Effector CD4-positive, alpha-beta T cell (primary cell): ENCODE data around the gene BMS1.
"Not testable (repeated sequence)": the region's sequence is repeated elsewhere in the genome, so short reads cannot be mapped to it uniquely, and the experiment has no call there.

ENCODE experiments used
- DNase-seq: peaks from one replicate; pipeline ENCODE4 v3.0.0-alpha.2; 2020
- total RNA-seq: gene quantifications from one replicate; lab custom pipeline; 2026; lab: John Stamatoyannopoulos, UW

Gene BMS1, protein sequence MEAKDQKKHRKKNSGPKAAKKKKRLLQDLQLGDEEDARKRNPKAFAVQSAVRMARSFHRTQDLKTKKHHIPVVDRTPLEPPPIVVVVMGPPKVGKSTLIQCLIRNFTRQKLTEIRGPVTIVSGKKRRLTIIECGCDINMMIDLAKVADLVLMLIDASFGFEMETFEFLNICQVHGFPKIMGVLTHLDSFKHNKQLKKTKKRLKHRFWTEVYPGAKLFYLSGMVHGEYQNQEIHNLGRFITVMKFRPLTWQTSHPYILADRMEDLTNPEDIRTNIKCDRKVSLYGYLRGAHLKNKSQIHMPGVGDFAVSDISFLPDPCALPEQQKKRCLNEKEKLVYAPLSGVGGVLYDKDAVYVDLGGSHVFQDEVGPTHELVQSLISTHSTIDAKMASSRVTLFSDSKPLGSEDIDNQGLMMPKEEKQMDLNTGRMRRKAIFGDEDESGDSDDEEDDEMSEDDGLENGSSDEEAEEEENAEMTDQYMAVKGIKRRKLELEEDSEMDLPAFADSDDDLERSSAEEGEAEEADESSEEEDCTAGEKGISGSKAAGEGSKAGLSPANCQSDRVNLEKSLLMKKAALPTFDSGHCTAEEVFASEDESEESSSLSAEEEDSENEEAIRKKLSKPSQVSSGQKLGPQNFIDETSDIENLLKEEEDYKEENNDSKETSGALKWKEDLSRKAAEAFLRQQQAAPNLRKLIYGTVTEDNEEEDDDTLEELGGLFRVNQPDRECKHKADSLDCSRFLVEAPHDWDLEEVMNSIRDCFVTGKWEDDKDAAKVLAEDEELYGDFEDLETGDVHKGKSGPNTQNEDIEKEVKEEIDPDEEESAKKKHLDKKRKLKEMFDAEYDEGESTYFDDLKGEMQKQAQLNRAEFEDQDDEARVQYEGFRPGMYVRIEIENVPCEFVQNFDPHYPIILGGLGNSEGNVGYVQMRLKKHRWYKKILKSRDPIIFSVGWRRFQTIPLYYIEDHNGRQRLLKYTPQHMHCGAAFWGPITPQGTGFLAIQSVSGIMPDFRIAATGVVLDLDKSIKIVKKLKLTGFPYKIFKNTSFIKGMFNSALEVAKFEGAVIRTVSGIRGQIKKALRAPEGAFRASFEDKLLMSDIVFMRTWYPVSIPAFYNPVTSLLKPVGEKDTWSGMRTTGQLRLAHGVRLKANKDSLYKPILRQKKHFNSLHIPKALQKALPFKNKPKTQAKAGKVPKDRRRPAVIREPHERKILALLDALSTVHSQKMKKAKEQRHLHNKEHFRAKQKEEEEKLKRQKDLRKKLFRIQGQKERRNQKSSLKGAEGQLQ
- 82.7 reads per million, percentile 79 among the genes with 10 or more reads in this experiment for total RNA-seq

DNA sequence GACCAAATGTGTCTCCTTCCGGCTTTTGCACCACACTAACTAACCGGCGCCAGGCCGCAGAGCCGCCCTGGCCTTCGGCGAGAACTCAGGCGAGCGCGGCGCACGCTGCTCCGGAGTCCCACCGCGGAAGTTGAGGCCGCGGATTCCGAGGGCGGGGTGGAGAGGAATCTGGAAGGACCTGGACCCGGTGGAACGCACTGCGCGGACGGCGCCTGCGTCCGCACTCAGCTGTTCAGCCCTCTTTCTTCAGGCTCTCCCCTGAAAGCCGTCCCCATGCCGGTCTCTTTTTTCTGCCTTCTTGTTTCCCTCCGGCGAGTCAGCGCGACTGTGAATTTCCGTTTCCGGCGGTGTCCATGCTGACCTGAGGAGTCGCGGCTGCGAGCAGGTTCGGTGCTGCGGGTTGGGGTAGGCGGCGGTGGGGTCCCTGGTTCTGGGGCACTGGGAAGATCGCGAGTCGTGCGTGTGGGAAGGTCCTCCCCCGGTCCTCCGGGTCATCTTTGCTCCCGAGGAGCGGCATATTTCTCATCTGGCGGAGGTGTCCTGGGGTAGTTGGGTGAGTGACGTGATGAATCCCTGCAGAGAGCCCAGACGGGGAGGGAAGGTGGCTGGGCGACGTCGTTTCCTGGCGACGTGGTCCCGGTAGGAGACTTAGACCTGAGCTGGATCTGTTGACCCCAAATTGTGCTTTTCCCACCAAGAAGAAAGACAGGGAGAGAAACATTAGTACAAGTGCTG lies at the start of gene BMS1:
Gene BMS1 (plus strand): TSS at position 350 of the 735 bp plus-strand sequence. CDS start 1,600 bp downstream, outside the sequence.
- DNase-seq = peak; percentile 75

DNA sequence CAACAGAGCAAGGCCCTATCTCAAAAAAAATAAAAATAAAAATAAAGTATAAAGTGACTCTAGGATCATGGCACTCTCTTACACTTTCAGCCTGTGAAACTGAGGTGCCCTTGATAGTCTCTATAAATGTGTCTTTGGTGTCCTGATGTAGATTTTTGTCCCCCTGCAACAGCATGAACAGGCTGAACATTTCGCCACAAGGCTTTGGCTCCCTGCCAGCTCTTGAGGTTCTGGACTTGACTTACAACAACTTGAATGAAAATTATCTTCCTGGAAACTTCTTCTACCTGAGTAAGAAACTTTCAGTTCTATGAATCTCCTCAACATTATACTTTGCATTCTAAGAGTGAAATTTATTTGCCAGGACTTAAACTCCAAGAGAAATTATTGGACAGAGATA lies 48.1 kb upstream of the BMS1 start:
- no peak for DNase-seq

DNA sequence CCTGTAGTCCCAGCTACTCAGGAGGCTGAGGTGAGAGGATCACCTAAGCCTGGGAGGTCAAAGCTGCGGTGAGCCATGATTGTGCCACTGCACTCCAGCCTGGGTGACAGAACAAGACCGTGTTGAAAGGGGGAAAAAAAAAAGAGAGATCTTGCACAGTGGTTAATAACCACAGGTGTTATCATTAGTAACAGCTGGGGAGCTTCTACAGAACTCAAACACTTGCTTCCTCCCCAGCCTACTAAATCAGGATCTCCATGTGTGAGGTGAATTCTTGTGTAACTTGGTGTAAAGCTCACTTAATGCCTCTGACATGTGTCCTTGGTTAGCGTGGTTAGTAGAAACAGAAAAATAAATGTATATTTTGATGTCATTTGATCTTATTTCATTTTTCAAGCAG lies 43.9 kb upstream of the BMS1 start:
- DNase-seq = no peak

DNA sequence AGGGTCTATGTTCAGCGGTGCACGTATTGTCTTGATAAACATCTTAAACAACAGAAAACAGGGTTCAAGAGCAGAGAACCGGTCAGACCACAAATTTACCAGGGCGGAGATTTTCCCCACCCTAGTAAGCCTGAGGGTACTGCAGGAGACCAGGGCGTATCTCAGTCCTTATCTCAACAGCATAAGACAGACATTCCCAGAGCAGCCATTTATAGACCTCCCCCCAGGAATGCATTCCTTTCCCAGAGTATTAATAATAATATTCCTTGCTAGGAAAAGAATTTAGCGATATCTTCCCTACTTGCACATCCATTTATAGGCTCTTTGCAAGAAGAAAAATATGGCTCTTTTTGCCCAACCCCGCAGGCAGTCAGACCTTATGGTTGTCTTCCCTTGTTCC lies 41.1 kb upstream of the BMS1 start:
- not testable (repeated sequence) for DNase-seq

DNA sequence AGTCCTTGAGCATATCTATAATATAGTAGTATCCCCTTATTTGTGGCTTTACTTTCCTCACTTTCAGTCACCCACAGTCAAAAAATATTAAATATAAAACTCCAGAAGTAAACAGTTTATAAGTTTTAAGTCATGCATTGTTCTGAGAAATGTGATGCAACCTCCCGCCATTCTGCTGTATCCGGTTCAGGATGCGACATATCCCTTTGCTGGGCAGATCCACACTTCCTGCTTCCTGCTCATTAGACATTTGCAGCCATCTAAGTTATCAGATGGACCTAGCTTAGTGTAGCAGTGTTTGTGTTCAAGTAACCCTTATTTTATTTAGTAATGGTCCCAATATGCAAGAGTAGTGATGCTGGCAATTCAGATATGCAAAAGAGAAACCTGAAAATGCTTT lies 38.9 kb upstream of the BMS1 start:
- DNase-seq = no peak

DNA sequence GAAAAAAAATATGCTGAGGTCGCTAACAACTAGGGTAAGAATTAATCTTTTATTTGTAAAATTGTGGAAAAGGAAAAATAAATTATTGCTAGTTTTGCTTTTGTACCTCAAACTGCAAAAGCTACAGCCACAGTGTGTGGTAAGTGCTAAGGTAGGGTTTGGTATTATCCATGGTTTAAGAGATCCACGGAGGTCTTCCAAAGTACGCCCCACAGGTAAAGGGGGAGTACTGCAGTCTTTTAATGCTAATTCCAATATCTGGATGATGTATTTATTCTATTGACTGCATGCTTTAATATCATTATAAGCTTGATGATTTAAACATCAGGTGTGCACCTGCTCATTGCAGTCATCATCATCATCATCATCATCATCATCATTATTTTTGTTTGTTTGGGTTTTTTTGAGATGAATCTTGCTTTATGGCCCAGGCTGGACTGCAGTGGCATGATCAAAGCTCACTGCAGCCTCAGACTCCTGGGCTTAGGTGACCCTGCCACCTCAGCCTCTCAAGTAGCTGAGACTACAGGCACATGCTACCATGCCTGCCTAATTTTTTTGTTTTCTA lies 38.4 kb upstream of the BMS1 start:
- no peak for DNase-seq

DNA sequence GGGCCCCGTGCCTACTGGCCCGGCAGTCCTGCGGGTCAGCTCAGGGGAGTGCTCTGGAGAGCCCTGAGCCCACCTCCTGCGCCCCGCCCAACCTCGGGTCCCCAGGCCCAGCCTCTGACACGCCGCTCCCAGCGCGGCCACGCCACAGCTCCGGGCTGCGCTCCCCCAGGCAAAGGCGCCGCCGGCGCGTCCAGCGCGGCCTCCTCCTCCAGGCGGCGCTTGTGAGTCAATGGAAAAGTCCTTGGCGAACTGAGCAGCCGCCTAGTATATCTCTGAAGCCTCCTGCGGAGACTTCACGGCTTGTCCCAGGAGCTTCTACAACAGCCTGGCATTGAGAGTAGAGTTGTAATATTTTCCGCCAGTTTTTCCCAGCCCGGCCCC lies 29.5 kb upstream of the BMS1 start:
- DNase-seq = peak; percentile 47

DNA sequence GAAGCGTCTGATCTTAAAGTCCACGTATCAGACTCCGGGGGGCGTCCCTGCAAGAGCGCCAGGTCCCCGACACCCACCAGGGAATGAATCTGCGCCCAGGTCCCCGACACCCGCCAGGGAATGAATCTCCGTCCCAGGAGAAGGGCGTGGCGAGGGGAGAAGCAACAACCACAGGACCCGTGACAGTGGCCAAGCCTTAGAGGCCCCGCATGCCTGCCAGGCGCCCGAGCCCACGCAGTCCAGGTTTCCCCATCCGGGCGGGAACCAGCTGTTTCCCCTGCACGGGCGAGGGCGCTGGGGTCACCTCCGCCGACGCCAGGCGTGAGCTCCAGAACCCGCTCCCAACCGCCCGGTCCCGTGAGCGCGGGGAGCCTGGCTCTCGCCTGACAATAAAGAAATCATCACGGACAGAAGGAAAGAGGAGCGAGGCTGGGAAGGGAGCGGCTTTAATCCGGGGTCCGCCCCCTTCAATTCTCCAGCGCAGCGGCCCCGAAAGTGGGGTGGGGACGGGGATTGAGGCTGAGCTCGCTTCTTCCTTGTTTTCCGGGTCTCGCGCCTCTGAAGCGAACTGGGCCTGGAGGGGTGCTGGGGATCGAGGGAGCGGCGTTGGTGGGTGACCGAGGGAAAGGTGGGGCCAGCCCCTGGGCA lies 29.0 kb upstream of the BMS1 start:
- DNase-seq = no peak

DNA sequence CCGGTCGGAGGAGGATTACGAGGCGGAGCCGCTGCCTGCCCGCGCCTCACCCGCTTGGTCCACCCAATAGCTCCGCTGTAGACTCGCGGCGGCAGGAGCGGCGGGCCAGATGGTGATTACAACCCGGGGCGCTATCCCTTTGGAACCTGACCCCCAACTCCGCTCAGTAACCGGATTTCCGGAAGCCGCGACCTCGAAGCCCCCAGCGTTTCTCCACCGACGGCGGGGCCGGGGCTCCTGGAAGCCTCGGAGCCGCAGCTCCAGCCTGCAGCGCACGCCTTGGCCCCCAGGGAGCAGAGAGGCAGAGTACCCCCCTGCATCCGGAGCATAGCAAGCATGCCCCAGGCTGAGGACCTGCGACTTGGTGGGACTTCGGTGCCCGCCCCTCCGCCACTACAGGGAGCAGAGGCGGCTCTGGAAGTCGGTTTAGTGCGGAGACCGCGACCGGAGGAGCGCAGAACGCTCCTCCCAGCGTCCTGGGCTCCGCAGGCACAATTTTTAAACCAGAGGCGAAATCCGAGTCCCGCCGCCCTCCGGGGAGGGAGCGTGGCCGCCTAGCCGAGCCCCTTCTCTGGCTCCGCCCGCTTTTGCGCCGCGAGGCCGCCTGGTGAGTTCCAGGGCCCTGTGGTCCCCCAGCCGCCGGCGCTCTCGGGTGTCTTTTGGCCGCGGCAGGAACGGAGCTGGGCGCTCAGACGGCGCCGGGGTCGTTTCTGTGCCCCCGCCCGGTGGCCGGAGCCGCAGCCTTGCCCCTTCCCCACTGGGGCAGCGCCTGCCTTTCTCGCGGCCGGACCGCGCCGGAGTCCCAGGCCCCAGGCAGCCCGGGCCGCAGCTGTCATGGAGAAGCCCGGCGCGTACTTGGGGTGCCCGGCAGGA lies 28.2 kb upstream of the BMS1 start:
- no peak for DNase-seq

DNA sequence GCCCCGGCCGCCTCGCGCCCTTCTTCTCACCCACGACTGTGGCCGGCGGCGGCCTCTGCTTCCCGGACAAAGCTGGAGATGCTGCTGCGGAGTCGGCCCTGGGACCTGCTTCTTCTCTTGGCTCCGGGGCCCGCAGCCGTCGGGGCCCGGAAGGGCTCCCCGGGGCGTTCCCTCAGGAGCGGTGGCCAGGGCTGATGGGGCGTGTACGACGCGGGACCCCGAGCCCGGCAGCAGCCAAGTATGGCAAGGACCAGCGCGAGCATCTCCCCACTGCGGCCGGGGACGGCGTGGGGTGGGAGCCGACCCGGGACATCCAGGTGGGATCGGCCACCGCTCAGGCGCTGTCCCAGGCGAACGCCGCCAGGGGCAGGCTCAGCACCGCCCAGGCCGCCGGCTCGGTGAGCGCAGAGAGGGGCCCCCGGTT lies 27.6 kb upstream of the BMS1 start:
- DNase-seq = no peak

DNA sequence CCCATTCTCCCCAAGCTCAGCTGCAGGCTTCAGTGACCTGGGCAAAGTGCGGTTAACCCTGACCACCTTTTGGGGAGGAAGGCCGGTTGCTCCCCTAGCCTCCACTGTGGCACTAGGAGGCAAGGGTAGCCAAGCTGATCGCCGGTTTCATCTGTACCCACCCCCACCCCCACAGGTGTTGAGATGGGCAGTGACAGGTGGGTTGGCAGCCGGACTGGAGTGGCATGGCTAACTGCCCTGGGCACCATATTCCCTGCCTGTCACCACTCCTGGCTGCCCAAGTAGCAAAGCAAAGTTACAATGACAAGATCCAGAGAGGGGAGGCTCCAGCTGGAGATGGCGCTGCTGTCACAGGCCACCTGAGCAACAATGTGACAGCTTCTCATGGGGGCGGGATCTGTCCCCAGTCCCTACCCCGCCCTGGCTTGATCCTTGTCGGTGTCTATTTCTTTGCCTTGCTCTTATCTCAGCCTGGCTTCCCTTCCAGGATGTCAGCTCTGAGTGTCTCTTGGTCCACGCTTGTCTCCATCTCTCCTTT lies 27.0 kb upstream of the BMS1 start:
- no peak for DNase-seq

DNA sequence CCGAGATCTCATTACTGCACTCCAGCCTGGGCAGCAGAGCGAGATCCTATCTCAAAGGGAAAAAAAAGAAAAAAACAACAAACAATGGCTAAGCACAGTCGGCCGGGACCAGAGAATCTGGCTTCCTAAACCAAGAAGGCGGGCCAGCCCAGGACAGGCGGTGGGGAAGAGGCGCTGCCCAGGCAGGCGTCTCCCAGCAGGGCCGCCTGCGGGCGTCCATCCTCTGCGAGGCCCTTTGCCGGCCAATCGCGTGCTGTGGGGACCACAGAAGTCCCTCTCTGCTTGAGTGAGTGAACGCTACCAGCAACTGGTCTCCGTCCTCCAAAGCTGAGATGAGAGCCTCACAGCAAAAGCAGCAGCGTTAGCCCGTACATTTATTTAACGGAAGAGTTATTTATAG lies 14.7 kb upstream of the BMS1 start:
- DNase-seq = no peak

DNA sequence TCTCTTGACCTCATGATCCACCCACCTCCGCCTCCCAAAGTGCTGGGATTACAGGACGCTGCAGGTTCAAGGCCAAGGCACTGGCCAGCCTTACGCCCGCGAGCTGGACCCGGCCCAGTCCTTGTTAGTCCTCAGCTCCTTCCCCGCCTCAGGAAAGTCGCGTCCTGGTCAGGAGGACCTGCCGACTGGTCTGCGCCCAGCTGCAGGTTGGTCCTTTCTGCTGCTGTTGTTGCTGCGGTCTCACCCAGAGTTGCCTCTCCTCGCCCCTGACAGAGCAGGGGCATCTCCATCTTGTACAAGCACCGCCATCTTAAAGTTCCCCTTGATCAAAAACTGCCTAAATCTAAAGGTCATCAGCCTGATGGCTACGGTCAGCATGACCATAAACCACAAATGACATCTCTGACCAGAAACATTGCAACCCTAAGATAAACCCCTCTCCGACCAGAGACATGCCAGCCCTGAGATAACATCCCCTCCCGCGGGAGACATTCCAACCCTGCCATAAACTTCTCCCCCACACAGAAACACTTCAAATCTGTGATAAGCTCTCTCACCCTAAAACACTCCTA lies 13.9 kb upstream of the BMS1 start:
- DNase-seq = no peak

DNA sequence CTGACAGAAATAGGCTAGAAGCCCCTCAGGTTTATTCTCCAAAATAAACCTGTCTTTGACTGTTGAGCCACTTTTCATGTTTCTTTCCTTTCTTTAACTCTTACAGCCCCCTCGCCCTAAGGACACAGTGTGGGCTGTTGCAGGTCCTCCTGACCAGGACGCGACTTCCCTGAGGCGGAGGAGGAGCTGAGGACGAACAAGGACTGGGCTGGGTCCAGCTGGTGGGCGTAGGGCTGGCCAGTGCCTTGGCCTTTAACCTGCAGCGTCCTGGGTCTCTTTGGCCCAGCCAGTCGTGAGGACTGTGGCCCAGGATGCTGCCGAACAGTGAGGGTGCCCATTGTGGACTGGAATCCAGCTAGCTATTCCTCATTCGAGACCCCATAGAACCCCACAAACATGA lies 13.4 kb upstream of the BMS1 start:
- DNase-seq = no peak

DNA sequence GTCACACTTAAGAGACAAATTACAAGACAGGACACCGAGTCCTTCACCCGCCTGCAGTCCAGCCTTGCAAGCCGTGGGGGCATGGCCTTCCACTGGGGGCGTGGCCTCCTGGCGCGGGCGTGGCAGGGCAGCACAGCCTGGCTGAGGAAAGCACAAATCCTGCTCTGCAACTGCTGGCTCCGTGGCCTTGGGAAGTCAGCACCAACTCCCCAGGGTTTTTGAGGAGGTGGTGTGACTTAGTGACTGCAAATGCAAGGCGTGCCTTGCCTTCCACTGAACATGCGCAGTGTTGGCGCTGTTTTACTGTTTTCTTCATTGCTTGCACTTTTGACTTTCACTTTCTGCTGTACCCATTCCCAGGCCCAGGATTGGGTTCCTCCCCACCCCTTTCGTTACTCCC lies 12.9 kb upstream of the BMS1 start:
- DNase-seq = no peak

DNA sequence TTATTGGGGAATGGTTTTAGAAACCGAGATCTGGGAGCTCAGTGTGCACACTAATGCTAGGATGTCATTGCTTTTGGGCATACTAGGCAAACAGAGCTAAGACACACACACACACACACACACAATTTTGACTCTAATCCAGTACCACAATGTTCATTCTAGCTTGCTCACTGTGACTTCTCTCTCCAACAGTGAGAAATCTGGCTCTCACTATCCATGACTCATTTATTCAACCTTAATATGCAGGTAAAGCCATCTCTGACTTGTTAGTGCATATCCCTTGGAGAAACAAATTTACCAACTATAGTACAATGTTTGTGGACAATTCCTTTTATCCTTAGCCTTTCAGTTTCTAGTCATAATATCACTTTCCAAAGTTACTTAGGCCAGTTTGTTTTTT lies 5.9 kb upstream of the BMS1 start:
- DNase-seq = no peak

DNA sequence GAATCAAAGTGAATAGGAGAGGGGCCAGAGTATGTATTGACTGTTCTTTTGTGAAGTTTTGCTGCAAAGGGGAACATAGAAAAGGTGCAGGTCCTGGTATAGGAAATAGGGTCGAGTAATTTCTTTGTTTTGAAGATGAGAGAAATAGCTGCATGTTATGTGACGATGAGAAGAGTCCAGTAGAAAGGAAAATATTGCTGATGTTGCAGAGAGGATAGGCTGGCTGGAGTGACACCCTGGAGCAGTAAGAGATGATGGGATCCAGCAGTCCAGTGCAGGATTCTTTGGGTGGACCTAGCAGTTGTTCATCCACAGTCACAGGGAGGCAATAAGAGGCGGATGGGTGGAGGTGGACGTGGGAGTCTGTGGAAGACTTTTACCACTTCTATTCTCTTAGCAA lies 2.1 kb upstream of the BMS1 start:
- no peak for DNase-seq

DNA sequence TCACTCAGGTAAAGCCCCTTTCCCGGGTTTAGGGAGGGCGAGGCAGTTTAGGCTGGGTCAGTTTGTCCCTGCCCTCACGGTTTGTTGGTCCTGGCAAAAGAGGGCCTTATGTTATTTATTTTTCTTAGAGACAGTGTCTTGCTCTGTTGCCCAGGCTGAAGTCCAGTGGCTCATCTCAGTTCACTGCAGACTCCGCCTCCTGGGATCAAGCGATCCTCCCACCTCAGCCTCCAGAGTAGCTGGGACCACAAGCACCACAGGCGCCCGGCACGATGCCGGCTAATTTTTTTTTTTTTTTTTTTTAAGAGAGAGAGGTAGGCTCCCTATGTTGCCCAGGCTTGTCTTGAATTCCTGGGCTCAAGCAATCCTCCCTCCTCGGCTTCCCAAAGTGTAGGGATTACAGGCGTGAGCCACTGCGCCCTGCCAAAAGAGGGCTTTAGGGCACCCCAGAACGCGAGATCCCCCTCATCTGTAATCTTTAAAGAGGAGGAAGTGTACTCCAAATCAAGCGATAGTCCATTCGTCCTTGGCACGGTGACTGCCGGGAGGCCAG lies 626 bp upstream of the BMS1 start:
- DNase-seq = no peak

DNA sequence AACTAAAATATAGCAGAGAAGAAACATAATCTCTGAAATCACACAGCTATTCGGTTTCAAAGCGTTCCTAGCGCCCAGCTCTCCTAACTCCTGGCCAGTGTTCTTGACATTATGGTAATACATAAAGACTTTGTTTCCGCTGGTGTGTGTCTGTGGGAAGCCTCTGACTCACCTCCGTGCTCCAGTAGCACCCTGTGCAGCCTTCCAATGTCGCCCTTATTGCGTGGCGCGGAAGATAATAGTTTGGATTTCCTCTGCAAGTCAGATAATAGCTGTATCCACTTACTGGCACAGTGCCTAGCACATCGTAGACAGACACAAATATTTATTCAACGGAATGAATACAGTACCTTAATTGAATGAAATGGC lies 570 bp downstream of the BMS1 start:
- peak; percentile 8 for DNase-seq
